ENCODE data around the gene IFNE. TPM values are rescaled to one million over a fixed set of nuclear protein-coding genes. Genes with fewer than 3 reads are reported as not detected.

The IFNE gene
- total and polyA plus RNA-seq, 8 donors, result 0.73 to 2.9 (median 1.8) TPM; not detected in 5

GRCh38 chr9:21524099-21524830, 42.2 kb upstream of the IFNE start:
- 79 to 92% (median 91%) methylated on average over 2 of the region's 2 CpGs for WGBS, 5 donors
- no peaks in the 10 kb centered on the region for H3K4me1 ChIP-seq
- no peak for DNase-seq
- intact Hi-C loops (cut with DNase I; ENCODE audit: low total_unique reads), result no loop called here
- TF ChIP-seq POLR2A (IDR thresholded peaks at IDR 0.05) (no peak), CTCF (IDR thresholded peaks at IDR 0.05) (no peak), POLR2AphosphoS5 (IDR thresholded peaks at IDR 0.05) (no peak), EP300 (IDR thresholded peaks at IDR 0.05) (no peak)
- peaks cover 0 to under 1% (median 0%) of the 10 kb centered on the region in 4 donors for H3K9me3 ChIP-seq
- no peak overlapping the region for H3K4me3 ChIP-seq
- peaks cover 0 to 4% (median 0%) of the 10 kb centered on the region in 3 donors for H3K27me3 ChIP-seq
- H3K36me3 ChIP-seq, result peaks cover 0 to 16% (median 7%) of the 10 kb centered on the region in 4 donors
- no peak overlapping the region for H3K27ac ChIP-seq

GRCh38 chr9:21523021-21524014, 41.2 kb upstream of the IFNE start:
- Histone ChIP-seq H3K4me1 (no peaks in the 10 kb centered on the region), H3K9me3 (no peaks in the 10 kb centered on the region), H3K4me3 (no peak overlapping the region), H3K36me3 (peaks cover 0 to 10% (median 5%) of the 10 kb centered on the region in 4 donors), H3K27ac (no peak overlapping the region), H3K27me3 (peaks cover 0 to 3% (median 0%) of the 10 kb centered on the region in 3 donors)
- WGBS, 5 donors, result 91 to 92% (median 91%) methylated on average over 2 of the region's 2 CpGs
- intact Hi-C loops (cut with DNase I; ENCODE audit: low total_unique reads), result no loop called here
- DNase-seq, result no peak
- TF ChIP-seq POLR2AphosphoS5 (IDR thresholded peaks at IDR 0.05) (no peak), POLR2A (IDR thresholded peaks at IDR 0.05) (no peak), CTCF (IDR thresholded peaks at IDR 0.05) (no peak), EP300 (IDR thresholded peaks at IDR 0.05) (no peak)

- Histone ChIP-seq H3K4me1 (peaks cover 0 to 3% (median 0%) of the 10 kb centered on the region in 4 donors), H3K36me3 (peaks cover 0 to under 1% (median under 1%) of the 10 kb centered on the region in 4 donors), H3K4me3 (no peak overlapping the region), H3K27ac (no peak overlapping the region), H3K27me3 (no peaks in the 10 kb centered on the region), H3K9me3 (no peaks in the 10 kb centered on the region)
- intact Hi-C loops (cut with DNase I; ENCODE audit: low total_unique reads), result no loop called here
- no peak for TF ChIP-seq EP300 (IDR thresholded peaks at IDR 0.05)
- TF ChIP-seq CTCF (IDR thresholded peaks at IDR 0.05), result no peak
- no peak for TF ChIP-seq POLR2A (IDR thresholded peaks at IDR 0.05)
- TF ChIP-seq POLR2AphosphoS5 (IDR thresholded peaks at IDR 0.05), result no peak
- WGBS, 5 donors, result 88 to 98% (median 96%) methylated on average over 4 of the region's 4 CpGs
- DNase-seq, result no peak
Measured at GRCh38 chr9:21522348-21522747, 40.2 kb upstream of the IFNE start.

GRCh38 chr9:21521448-21521847, 39.3 kb upstream of the IFNE start:
- Histone ChIP-seq H3K4me1 (peaks cover 0 to 5% (median 0%) of the 10 kb centered on the region in 4 donors), H3K27ac (no peak overlapping the region), H3K27me3 (no peaks in the 10 kb centered on the region), H3K36me3 (no peaks in the 10 kb centered on the region), H3K9me3 (no peaks in the 10 kb centered on the region), H3K4me3 (no peak overlapping the region)
- WGBS, 5 donors, result 75 to 96% (median 89%) methylated on average over 1 of the region's 1 CpG
- no peak for TF ChIP-seq POLR2AphosphoS5 (IDR thresholded peaks at IDR 0.05)
- no peak for TF ChIP-seq POLR2A (IDR thresholded peaks at IDR 0.05)
- TF ChIP-seq EP300 (IDR thresholded peaks at IDR 0.05), result no peak
- TF ChIP-seq CTCF (IDR thresholded peaks at IDR 0.05), result no peak
- intact Hi-C loops (cut with DNase I; ENCODE audit: low total_unique reads), result no loop called here
- no peak for DNase-seq

All from stomach (tissue), 9 donors.